Sigmoid colon (tissue), 7 donors: ENCODE data around the gene PRSS8. TPM values are rescaled to one million over a fixed set of nuclear protein-coding genes. Genes with fewer than 3 reads are reported as not detected.
"Not testable (repeated sequence)": the region's sequence is repeated elsewhere in the genome, so short reads cannot be mapped to it uniquely, and the experiment has no call there.

ENCODE experiments used
- DNase-seq: peaks from one replicate; pipeline ENCODE4 v3.0.0-alpha.2; 2019
- H3K27ac ChIP-seq, 4 donors: fragments of 200-600 bp; sonication (generic); one replicate each; pipeline ENCODE4 v1.5.1; 2016 to 2019; ENCODE audit warnings: mild to moderate bottlenecking in 1 of 4
- H3K27me3 ChIP-seq, 3 donors: fragments of 200-600 bp; sonication (generic); one replicate each; pipeline ENCODE4 v1.5.1; 2019; ENCODE audit warnings: mild to moderate bottlenecking in 1 of 3
- H3K36me3 ChIP-seq, 4 donors: fragments of 200-600 bp; sonication (generic); one replicate each; pipeline ENCODE4 v1.5.1; 2016 to 2019
- H3K4me1 ChIP-seq, 4 donors: fragments of 200-600 bp; sonication (generic); one replicate each; pipeline ENCODE4 v1.5.1; 2017 to 2019
- H3K4me3 ChIP-seq, 4 donors: fragments of 200-600 bp; sonication (generic); one replicate each; pipeline ENCODE4 v1.5.1; 2017 to 2019; ENCODE audit warnings: mild to moderate bottlenecking in 2 of 4, moderate library complexity in 1 of 4
- H3K9me3 ChIP-seq, 4 donors: fragments of 200-600 bp in 3 of 4; sonication (generic) in 3 of 4; one replicate each; pipeline versions ENCODE4 v1.5.1 to v1.6.1; 2013 to 2019
- EP300 ChIP-seq, 4 donors: sonication (generic); formaldehyde crosslinking; IDR thresholded peaks; one replicate each; pipeline ENCODE4 v1.6.1; 2017; ENCODE audit warnings: antibody characterized with exemption in 4 of 4
- POLR2A ChIP-seq, 2 donors: fragments of 450-650 bp; IDR thresholded peaks; one replicate each; pipeline ENCODE4 v1.6.1; 2016; ENCODE audit warnings: antibody characterized with exemption in 2 of 2, mild to moderate bottlenecking in 2 of 2, moderate library complexity in 2 of 2
- POLR2AphosphoS5 ChIP-seq, 4 donors: sonication (generic); formaldehyde crosslinking; IDR thresholded peaks; one replicate each; pipeline ENCODE4 v1.6.1; 2017; ENCODE audit warnings: antibody characterized with exemption in 4 of 4
- WGBS, 2 donors: extraction: QIAGEN DNeasy Blood & Tissue Kit; methylation state at CpG; one replicate each; pipeline ENCODE4 v1.1.7; 2013; 5-methylcytosine and 5-hydroxymethylcytosine counted together
- intact Hi-C: fragments of 100-400 bp; cut with DNase I; formaldehyde crosslinking; loops from one replicate; pipeline ENCODE4 v1.15.1; 2023
- polyA plus RNA-seq, 3 donors: library from polyadenylated mRNA; stranded (reverse); fragments of 200-250 nt; gene quantifications; one replicate each; pipeline ENCODE4 v1.2.3, GENCODE V29; 2013
- total RNA-seq, 4 donors: library from RNA; depleted of rRNA; stranded (reverse); fragments of >200 nt; gene quantifications; one replicate each; pipeline ENCODE4 v1.1.0, GENCODE V29; 2016
- TF ChIP-seq, protein P1 (sequence below), 4 experiments: fragments of 450-650 bp in 3 of 4; fragments of 200-600 bp in 1 of 4; IDR thresholded peaks; one replicate each; pipeline ENCODE4 v1.5.1; 2016 to 2019; ENCODE audit warnings: antibody characterized with exemption in 4 of 4, mild to moderate bottlenecking in 3 of 4, moderate library complexity in 2 of 4
- donor health status: healthy with polysubstance abuse.
- donor health status: Bipolar disorder and iron deficiency.
- donor health status: healthy.

The PRSS8 gene
- total and polyA plus RNA-seq, 7 donors = 0.16 to 342 (median 28.9) TPM; not detected in 1

DNA sequence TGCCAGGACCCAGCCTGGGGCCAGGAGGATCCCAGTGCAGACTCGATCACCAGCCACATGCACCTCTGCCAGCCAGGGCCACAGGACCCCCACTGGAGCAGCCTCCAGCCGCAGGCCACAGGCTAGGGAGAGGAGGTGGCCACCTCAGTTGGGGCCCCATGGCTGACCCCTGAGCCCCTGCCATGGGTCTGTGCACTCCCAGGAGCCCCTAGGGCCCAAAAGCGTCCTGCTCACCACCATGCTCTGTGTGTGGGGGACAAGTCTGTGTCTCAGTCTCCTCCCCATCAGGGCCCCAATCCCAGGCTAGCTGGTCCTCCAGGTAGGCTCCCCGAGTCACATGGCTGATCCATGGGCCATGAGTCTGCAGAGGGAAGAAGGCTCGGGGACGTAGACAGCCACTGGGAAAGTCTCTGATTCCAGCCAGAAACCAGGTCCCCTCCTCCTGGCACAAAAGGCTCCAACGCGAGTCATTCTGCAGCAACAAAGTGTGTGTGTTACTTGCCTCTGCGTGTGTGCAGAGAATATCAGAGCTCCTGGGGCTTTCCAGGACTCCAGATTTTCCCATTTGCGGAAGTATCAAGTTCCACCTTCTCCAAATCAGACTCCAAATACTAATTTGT lies 6.1 kb upstream of the PRSS8 start:
- Histone ChIP-seq H3K27me3 (peaks cover 0 to 4% (median 0%) of the 10 kb centered on the region in 3 donors), H3K27ac (peak overlapping the region; percentile 79 to 83 (median 80)), H3K9me3 (no peaks in the 10 kb centered on the region), H3K4me3 (peak overlapping the region in 3 of 4 donors; percentile 21 to 59 (median 51)), H3K4me1 (peaks cover 0 to 20% (median 17%) of the 10 kb centered on the region in 4 donors), H3K36me3 (no peaks in the 10 kb centered on the region)
- TF ChIP-seq EP300 (IDR thresholded peaks at IDR 0.05) = no peak
- DNase-seq = peak; percentile 77
- WGBS, 2 donors = 27 to 40% methylated on average over 10 of the region's 10 CpGs
- intact Hi-C loops = loop anchor here (1.0 to 5.0 kb wide), 7 partner anchors 23 to 316 kb away; partner anchors contain the start of genes ARMC5, BCKDK, FUS and STX4

DNA sequence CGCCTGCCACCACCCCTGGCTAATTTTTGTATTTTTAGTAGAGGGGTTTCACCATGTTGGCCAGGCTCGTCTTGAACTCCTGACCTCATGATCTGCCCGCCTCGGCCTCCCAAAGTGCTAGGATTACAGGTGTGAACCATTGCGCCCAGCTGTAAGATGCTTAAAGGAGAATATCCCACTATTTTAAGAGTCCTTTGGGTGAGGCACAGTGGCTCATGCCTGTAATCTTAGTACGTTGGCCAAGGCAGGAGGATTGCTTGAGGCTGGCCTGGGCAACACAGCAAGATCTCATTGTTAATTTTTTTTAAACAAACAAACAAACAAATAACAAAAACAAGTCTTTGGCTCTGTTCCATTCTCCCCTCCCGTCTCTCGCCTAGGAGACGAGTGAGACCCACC lies 5.5 kb upstream of the PRSS8 start:
- 90 to 95% methylated on average over 9 of the region's 9 CpGs for WGBS, 2 donors
- H3K4me1 ChIP-seq = peaks cover 0 to 20% (median 17%) of the 10 kb centered on the region in 4 donors
- intact Hi-C loops = loop anchor here (5.0 kb wide), 3 partner anchors 34 to 316 kb away; partner anchors contain the start of genes ARMC5 and BCKDK
- H3K27ac ChIP-seq = peak overlapping the region; percentile 79 to 83 (median 80)
- not testable (repeated sequence) for H3K27me3 ChIP-seq, DNase-seq, H3K4me3 ChIP-seq, H3K9me3 ChIP-seq, H3K36me3 ChIP-seq

DNA sequence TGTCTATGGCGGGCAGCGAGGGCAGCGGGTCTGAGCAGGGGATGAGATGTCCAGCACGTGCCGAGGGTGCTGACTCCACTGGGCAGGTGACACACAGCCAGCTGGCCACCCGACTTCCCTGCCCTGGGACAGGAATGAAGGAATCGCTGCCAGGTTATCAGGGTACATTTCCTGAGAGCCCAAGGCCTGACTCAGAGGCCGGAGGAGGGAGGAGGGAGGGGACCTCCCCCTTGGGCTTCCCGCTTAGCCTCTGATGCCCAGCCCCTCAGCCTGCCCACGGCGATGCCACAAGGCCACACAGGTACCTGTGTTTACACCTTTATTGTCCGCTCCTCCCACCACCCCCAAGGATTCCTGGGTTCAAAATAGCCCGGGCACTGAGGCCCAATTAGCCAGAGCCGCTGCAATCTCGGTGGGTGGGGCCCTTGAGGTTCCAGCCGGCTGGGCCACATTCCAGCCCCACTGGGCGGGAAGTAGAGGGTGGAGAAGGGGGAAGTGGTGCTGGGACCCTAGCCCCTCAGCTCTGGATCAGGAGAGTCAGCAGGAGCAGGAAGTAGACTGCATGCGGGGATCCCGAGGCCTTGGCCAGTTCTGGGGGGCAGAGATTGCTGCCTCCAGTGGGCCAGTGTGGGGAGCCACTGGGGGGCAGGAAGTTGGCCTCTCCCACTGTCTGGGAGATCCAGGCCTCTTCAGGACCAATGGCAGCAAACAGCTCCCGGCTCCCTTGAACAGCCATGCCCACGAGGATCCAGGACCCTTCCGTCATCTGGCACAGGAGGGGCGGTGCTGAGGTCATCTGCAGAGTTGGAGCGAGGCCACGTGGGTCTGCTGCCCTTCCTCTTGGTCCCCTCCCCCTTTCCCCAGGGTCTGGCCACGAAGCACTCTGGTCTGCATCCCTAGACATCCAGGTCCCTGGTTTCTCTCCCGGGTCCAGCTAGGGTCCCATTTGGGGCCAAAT lies 3.4 kb upstream of the PRSS8 start:
- DNase-seq = no peak
- TF ChIP-seq, protein P1, sequence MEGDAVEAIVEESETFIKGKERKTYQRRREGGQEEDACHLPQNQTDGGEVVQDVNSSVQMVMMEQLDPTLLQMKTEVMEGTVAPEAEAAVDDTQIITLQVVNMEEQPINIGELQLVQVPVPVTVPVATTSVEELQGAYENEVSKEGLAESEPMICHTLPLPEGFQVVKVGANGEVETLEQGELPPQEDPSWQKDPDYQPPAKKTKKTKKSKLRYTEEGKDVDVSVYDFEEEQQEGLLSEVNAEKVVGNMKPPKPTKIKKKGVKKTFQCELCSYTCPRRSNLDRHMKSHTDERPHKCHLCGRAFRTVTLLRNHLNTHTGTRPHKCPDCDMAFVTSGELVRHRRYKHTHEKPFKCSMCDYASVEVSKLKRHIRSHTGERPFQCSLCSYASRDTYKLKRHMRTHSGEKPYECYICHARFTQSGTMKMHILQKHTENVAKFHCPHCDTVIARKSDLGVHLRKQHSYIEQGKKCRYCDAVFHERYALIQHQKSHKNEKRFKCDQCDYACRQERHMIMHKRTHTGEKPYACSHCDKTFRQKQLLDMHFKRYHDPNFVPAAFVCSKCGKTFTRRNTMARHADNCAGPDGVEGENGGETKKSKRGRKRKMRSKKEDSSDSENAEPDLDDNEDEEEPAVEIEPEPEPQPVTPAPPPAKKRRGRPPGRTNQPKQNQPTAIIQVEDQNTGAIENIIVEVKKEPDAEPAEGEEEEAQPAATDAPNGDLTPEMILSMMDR (IDR thresholded peaks at IDR 0.05) = no peak
- TF ChIP-seq POLR2AphosphoS5 (IDR thresholded peaks at IDR 0.05) = peak in 1 of 4 donors; percentile 28
- no peaks in the 10 kb centered on the region for H3K36me3 ChIP-seq
- peaks cover 5 to 22% (median 6%) of the 10 kb centered on the region in 3 donors for H3K27me3 ChIP-seq
- intact Hi-C loops = no loop called here
- no peak overlapping the region for H3K4me3 ChIP-seq
- no peaks in the 10 kb centered on the region for H3K9me3 ChIP-seq
- H3K4me1 ChIP-seq = peaks cover 0 to 26% (median 19%) of the 10 kb centered on the region in 4 donors
- H3K27ac ChIP-seq = peak overlapping the region in 1 of 4 donors; percentile 59
- WGBS, 2 donors = 28 to 60% methylated on average over 27 of the region's 27 CpGs

DNA sequence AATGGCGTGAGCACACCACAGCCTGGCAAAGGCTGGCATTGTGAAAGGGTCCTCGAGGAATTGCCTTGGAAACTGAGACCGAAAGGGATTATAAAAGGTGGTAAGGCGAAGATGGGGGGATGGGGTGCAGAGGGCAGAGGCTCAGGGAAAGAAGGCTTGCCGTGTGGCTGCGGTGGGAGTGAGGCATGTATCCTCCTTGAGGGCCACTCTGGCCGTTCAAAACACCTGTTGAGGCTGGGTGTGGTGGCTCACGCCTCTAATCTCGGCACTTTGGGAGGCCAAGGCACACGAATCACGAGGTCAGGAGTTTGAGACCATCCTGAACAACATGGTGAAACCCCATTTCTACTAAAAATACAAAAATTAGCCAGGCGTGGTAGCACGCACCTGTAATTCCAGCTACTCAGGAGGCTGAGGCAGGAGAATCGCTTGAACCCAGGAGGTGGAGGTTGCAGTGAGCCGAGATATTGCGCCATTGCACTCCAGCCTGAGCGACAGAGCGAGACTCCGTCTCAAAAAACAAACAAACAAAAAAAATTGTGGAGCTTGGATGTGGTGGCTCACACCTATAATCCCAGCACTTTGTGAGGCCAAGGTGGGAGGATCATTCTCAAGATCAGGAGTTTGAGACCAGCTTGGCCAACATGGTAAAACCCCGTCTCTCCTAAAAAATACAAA lies 1.4 kb upstream of the PRSS8 start:
- H3K36me3 ChIP-seq, intact Hi-C loops, H3K27ac ChIP-seq, H3K9me3 ChIP-seq, DNase-seq, H3K4me3 ChIP-seq: not testable (repeated sequence)
- Histone ChIP-seq H3K27me3 (peaks cover 5 to 22% (median 6%) of the 10 kb centered on the region in 3 donors), H3K4me1 (peaks cover 0 to 20% (median 13%) of the 10 kb centered on the region in 4 donors)
- WGBS, 2 donors = 72 to 91% methylated on average over 20 of the region's 20 CpGs

DNA sequence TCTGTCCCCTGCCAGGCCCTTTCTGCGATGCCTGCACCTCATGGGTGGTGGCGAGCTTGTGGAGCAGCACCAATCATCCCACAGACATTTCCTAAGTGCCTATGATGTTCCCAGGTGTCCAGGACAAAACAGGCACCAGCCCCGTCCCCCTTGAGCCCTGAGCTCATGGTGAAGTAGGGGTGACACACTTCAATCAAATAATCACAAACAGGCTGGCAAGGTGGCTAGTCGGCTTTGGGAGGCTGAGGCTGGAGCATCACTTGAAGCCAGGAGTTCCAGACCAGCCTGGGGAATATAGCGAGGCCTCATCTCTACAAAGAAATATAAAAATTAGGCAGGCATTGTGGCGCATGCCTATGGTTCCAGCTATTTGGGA lies 748 bp upstream of the PRSS8 start:
- no peak overlapping the region for H3K27ac ChIP-seq
- TF ChIP-seq POLR2AphosphoS5 (IDR thresholded peaks at IDR 0.05) (no peak), EP300 (IDR thresholded peaks at IDR 0.05) (no peak), POLR2A (IDR thresholded peaks at IDR 0.05) (no peak)
- TF ChIP-seq, protein P1 (IDR thresholded peaks at IDR 0.05) = no peak
- H3K4me3 ChIP-seq = no peak overlapping the region
- 70 to 84% methylated on average over 6 of the region's 6 CpGs for WGBS, 2 donors
- no peaks in the 10 kb centered on the region for H3K9me3 ChIP-seq
- peaks cover 5 to 22% (median 6%) of the 10 kb centered on the region in 3 donors for H3K27me3 ChIP-seq
- intact Hi-C loops = no loop called here
- H3K36me3 ChIP-seq = peaks cover 8 to 13% (median 12%) of the 10 kb centered on the region in 4 donors
- no peak for DNase-seq
- peaks cover 0 to 13% (median 6%) of the 10 kb centered on the region in 4 donors for H3K4me1 ChIP-seq
